Epidermal melanocyte (primary cell): Measurements from ENCODE around the gene FAM171A2.
A peak's percentile ranks its signal among the peaks of the same experiment; 100 is the strongest.
"Not testable (repeated sequence)": the region's sequence is repeated elsewhere in the genome, so short reads cannot be mapped to it uniquely, and the experiment has no call there.

Experiments
- DNase-seq: peaks from one replicate; pipeline ENCODE4 v3.0.0; 2011; ENCODE audit warnings: low spot score; ENCODE audit not compliant: insufficient read length

Gene FAM171A2

GRCh38 chr17:44363613-44364159, at the start of gene FAM171A2:
TSS of gene FAM171A2 (minus strand) at chr17:44363853. CDS start at chr17:44363714, 139 bp downstream.
- peak; percentile 87 for DNase-seq

GRCh38 chr17:44409309-44410028, 45.8 kb upstream of the FAM171A2 start:
- DNase-seq: no peak

- DNase-seq: no peak
Measured at GRCh38 chr17:44408786-44409185, 45.1 kb upstream of the FAM171A2 start.

- DNase-seq: no peak
Measured at GRCh38 chr17:44402564-44403172, 39.0 kb upstream of the FAM171A2 start.

- no peak for DNase-seq
Measured at GRCh38 chr17:44400226-44400847, 36.7 kb upstream of the FAM171A2 start.

- no peak for DNase-seq
Measured at GRCh38 chr17:44398692-44399691, 35.3 kb upstream of the FAM171A2 start.

- DNase-seq: no peak
Measured at GRCh38 chr17:44397479-44398440, 34.1 kb upstream of the FAM171A2 start.

GRCh38 chr17:44396946-44397345, 33.3 kb upstream of the FAM171A2 start:
- DNase-seq: no peak

- no peak for DNase-seq
Measured at GRCh38 chr17:44394833-44395232, 31.2 kb upstream of the FAM171A2 start.

GRCh38 chr17:44394112-44394511, 30.5 kb upstream of the FAM171A2 start:
- DNase-seq: not testable (repeated sequence)

- DNase-seq: no peak
Measured at GRCh38 chr17:44390250-44390870, 26.7 kb upstream of the FAM171A2 start.

- no peak for DNase-seq
Measured at GRCh38 chr17:44389723-44390202, 26.1 kb upstream of the FAM171A2 start.

- no peak for DNase-seq
Measured at GRCh38 chr17:44389281-44389680, 25.6 kb upstream of the FAM171A2 start, which contains the start of gene ITGA2B. TSS of gene ITGA2B (minus strand) at chr17:44389649. CDS start at chr17:44389473, 176 bp downstream.

GRCh38 chr17:44387804-44388203, 24.2 kb upstream of the FAM171A2 start:
- no peak for DNase-seq

- no peak for DNase-seq
Measured at GRCh38 chr17:44386182-44386525, 22.5 kb upstream of the FAM171A2 start.

GRCh38 chr17:44385287-44386181, 21.9 kb upstream of the FAM171A2 start:
- peak; percentile 56 for DNase-seq

GRCh38 chr17:44384823-44385286, 21.2 kb upstream of the FAM171A2 start:
- DNase-seq: no peak

GRCh38 chr17:44384281-44384822, 20.7 kb upstream of the FAM171A2 start:
- DNase-seq: no peak
